Activated CD4-positive, CD25-positive, alpha-beta regulatory T cell (primary cell): ENCODE data around the gene PSORS1C1.

Experiments
- DNase-seq, 4 experiments: peaks; one replicate each; lab custom pipeline; 2025; lab: John Stamatoyannopoulos, UW

The PSORS1C1 gene

GRCh38 chr6:31096215-31096614 lies 18.4 kb upstream of the PSORS1C1 start:
- no peak for DNase-seq

GRCh38 chr6:31096656-31097055 lies 17.9 kb upstream of the PSORS1C1 start:
- no peak for DNase-seq

GRCh38 chr6:31098449-31098938 lies 16.1 kb upstream of the PSORS1C1 start:
- no peak for DNase-seq

GRCh38 chr6:31103136-31103535 lies 11.5 kb upstream of the PSORS1C1 start:
- DNase-seq, result no peak

GRCh38 chr6:31107052-31107451 lies 7.5 kb upstream of the PSORS1C1 start:
- no peak for DNase-seq

GRCh38 chr6:31110825-31111582 lies 3.6 kb upstream of the PSORS1C1 start:
- no peak for DNase-seq

GRCh38 chr6:31111712-31112111 lies 2.9 kb upstream of the PSORS1C1 start:
- DNase-seq, result no peak

- DNase-seq, result no peak
These were observed 2.1 kb upstream of the PSORS1C1 start, which contains the start of gene C6orf15 for GRCh38 chr6:31112478-31112877. C6orf15 (minus strand) TSS chr6:31112575; CDS start chr6:31112555, 20 bp downstream.

- DNase-seq, result no peak
These were observed 599 bp upstream of the PSORS1C1 start for GRCh38 chr6:31113861-31114540.

- no peak for DNase-seq
These were observed 610 bp downstream of the PSORS1C1 start for GRCh38 chr6:31114970-31115849.

GRCh38 chr6:31115941-31116560 lies 1.5 kb downstream of the PSORS1C1 start:
- DNase-seq, result no peak

GRCh38 chr6:31116661-31117385 lies 2.2 kb downstream of the PSORS1C1 start:
- DNase-seq, result no peak

- no peak for DNase-seq
These were observed 3.6 kb downstream of the PSORS1C1 start for GRCh38 chr6:31118178-31118577.

GRCh38 chr6:31120151-31120915 lies 5.7 kb downstream of the PSORS1C1 start, which contains the start of gene CDSN:
CDSN (minus strand) TSS chr6:31120446; CDS start chr6:31120419, 27 bp downstream.
- no peak for DNase-seq

GRCh38 chr6:31121131-31121790 lies 6.7 kb downstream of the PSORS1C1 start:
- no peak for DNase-seq

GRCh38 chr6:31122791-31123706 lies 8.4 kb downstream of the PSORS1C1 start:
- no peak for DNase-seq

- DNase-seq, result no peak
These were observed 10.6 kb downstream of the PSORS1C1 start for GRCh38 chr6:31125162-31125561.

- no peak for DNase-seq
These were observed 11.2 kb downstream of the PSORS1C1 start for GRCh38 chr6:31125586-31126363.
